Stimulated activated CD8-positive, alpha-beta memory T cell treated with anti-CD3 and anti-CD28 coated beads, Interleukin-12 subunit alpha, Interleukin-12 subunit beta, amount 100 ng/mL, for 24 hours (primary cell): Measurements from ENCODE around the gene DMBX1.

Experiments used
- DNase-seq: peaks from one replicate; pipeline ENCODE4 v3.0.0-alpha.2; 2020; ENCODE audit errors: extremely low read depth

Gene DMBX1

DNA sequence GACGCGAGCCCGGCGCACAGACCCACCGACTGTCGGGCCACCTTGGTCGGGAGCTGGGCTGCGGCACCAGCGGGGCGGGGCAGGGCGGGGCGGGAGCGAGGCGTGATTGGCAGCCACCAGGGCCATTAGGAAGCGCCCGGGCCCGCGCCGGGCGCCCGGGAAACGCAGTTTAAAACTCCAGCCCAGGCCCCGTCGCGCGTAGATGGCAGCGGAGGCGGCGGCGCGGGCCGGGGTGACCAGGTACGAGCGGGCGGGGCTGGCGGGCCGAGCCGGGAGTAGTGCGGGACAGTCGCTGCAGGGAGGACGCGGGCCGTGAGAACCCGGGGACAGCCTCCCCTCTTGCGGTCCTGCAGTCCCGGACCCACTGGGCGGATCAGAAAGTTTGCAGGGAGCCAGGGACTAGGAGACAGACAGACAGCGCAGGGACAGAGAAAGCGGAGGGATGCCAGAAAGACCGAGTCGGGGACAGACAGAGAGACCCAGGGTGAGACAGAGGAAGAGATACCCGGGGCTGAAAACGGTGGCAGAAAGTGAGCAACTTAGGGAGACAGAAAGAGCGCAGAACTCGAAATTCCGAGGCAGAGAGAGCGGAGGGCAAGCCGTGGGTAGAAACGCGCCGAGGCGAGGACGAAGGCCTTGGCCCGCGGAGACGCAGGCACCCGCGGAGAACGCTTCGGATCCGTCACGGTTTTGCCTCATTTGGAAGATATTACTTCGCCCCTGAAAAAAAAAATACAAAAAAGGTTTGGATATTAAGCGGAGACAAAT lies at the start of gene DMBX1:
Gene DMBX1 (plus strand): TSS at position 199 of the 768 bp plus-strand sequence. CDS start 17,175 bp downstream, outside the sequence.
- no peak for DNase-seq

DNA sequence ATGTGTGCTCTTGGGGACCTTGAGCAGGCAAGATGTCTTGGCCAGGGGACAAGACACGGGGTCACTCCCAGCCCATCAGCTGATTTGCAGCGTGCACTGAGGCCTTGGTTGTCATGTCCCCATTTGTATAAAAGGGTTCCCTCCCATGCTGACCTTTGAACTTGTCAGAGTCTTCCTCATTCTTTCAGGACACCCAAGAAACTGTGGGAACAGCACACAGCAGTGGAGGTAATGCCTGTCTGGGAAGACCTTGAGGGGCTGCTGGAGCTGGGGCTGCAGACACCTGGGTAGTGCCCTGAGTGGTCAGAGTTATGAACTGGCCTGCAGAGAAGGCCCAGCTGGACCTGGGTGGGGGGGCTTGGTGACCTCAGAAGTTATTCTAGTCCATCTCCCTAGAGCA lies 49.2 kb upstream of the DMBX1 start:
- DNase-seq, result no peak

DNA sequence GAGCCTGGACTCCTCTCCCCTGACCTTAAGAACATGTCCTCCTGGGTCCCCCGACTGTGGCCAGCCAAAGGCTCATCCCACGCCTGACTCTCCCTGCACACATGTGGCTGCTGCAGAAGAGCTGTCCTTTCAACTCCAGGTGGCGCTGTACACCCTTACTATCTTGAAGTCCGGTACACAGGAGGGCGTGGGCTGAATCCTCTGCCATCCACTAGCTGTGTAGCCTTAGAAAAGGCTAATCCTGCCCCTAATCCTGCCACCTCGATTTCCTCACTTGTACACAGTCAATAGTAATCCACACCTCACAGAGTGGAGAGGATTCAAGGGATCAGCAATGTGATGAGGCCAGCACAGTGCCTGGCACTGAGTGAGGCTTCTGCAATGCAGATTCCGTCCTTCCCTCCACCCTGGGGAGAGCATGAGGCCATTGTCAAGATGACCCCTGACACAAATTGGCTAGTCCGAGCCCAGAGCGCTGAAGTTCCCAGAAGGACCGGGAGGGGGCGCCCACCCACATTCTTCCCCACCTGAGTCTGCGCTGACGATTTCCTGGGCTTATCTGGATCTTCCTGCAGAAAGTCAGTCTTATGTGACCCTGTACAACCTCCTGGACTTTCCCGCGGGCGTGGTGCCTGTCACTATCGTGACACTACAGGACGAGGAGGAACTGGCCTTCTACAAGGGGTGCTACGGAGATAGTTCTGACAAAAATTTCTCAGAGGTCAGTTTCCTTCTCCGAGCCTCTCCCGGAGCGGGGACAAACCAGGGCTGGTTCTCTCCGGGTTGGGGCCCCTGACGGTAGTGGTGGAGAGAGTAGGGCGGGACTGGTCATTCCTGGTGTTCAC lies 47.1 kb upstream of the DMBX1 start:
- peak; percentile 35 for DNase-seq

DNA sequence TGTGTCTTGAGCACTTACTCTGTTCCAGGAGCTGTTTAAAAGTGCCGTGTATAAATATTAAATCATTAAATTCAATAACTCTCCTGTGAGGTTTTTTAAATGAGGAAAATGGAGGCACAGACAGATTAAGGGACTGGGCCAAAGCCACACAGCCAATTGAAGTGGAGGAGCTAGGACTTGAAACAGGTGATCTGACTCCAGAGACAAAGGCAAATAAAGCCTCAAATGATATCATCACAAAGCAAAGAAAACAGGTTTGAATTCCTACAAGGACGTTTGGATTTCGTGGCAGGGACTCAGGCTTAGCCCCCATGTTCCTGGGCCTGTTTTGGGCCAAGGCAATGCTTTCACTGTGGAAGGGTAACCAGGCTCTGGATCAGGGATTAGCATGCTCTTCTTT lies 45.2 kb upstream of the DMBX1 start:
- DNase-seq, result no peak

DNA sequence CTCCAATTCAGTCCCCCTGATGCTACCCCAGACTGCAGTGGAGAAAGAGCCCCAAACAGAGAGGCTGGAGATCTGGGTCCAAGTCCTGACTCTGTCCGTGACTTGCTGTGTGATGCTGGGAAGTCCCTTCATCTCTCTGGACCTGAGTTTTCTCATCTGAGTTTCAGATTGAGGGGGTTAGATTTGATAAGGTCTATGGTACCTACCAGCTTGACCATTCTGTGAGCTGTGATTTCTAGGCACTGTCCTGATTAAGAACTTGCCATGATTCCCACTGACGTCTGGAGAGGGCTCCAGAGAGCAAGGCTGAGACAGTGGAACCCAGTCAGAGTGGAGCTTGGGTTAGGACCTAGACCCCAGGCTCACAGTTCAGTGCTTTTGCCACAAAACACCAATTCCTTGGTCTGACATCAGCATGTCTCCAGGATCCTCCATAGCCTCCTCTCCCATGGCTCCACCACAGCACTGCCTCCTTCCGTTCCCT lies 43.8 kb upstream of the DMBX1 start:
- no peak for DNase-seq

DNA sequence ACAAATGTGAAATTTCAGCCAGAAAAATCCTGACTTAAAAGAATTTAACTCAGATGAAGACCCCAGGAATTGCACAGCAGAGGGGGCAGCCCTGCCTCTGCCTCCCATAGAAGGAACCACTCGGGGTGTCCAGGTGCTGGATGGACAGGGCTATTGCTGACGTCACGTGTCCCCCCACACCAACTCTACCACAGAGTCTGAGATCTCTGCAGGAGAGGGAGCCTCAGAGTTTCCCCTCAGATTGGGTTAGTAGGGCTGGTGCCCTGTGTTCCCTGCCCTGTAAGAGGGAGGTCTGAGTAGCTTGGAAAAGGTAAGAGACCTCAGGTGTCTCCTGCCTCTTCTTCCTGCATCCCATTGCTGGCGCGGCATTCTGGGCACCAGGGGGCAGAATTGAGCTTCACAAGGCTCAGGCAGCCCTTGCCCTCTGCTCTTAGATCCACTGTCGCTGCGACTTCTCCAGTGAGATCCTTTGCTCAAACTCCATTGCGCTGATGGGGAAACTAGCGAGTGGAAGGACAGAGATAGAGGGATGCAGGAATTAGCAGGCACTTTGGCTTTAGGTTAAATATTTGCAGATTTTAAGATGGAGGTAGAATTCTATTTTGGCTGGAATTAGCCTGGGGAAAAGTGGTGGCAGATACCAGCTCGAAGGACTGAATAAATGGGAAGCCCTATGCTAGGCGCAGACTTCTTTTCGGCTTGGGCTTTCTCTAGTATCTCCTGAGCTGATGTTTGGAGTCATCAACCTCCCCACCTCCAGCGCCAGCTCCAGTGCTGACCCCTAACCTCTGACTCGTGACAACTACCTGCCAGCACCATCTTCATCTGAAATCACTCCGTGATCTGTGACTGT lies 42.8 kb upstream of the DMBX1 start:
- DNase-seq, result peak; percentile 55

DNA sequence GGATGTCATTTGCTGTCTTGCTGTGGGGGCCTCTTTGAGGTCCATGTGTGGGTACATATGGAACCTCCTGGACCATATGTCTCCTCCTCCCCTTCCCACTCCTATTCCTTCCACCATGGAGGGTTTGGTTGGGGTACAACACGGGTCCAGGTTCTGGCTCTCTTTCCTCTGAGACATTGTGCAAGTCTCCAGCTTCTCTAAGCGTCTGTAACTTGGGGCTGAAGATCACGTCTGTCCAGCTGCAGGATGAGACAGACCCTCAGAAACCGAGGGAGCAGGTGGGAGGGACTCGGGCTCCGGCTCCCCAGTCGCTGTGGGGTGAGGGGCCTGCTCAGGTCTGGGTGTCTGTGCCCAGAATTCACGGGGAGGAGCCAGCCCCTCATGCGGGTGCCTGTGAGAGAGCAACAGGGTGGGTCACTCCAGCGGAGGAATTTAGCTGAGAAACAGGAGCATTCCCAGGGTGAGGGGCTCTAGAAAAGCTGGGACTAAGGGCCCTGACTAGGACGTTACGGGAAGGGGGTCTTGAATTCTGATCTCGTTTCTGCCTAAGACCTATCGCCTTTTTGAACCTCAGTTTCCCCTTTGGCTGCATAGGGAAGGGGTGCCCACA lies 42.0 kb upstream of the DMBX1 start:
- DNase-seq, result no peak

DNA sequence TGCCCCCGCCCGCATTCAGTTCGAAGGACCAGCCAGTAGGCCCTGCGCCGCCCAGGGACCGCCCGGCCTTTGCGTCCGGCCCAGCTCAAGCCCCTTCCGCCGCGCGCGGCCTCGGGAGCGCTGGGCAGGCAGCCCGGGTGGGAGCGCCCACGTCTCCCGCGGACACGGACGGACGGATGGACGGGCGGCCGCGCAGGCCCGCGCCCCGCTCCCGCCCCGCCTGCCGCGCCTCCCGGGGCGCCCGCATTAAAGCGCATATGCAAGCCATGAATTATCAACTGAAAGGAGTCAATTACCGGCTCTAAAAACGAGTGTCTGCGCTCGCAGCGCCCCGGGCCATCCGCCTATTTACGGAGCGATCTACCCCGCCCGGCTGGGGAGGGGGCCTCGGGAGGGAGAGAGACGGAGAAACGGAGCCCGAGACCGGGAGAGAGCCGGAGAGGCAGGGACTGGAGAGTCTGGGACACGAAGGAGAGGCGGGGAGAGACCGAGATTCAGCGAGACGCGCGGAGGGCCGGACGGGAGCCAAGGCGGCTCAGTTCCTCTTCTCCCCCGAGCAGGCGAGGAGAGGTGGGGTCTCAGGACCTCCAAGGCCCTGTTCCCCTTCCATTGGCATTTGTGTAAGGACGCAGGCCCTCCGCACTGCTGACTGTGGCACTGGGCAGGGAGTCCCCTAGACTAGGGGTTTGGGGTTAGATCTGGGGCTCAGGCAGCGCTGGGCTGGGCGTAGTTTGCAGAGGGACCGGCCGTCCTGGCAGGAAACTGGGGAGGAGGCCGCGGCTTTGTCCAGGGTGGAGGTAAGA lies 41.3 kb upstream of the DMBX1 start:
- DNase-seq, result no peak

DNA sequence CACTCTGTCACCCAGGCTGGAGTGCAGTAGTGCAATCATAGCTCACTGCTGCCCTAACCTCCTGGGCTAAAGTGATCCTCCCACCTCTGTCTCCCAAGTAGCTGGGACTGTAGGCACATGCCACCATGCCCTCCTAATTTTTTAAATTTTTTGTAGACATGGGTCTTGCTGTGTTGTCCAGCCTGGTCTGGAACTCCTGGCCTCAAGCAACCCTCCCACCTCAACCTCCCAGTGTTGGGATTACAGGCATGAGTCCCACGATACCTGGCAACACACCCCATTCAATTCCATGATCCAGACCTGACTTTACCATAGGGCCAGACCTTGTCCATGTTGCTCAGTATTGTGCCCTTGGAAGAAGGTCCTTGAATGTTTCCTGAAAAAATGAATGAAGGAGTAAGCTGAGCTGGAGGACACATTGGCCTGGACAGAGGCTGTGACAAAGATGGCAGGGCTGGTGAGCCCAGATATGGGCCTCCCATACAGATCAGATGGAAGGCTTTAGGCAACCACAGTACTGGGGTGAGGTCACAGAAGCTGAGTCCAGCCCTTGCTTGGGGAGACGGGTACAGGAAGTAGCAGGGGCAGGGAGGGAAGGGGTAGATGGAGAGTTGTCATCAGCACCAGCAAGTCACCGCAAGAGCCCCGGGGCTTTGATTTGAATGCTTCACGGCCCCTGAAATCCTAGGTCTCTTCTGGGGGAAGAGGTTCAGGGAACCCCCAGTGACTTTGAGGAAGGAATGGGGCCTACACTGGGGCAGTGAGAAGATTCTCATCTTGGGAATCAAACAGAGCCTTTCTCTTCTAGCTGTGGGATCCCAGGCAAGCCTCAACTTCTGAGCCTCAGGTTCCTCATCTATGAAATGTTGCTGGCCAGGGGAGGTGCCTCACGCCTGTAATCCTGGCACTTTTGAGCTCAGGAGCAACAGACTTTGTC lies 40.1 kb upstream of the DMBX1 start:
- no peak for DNase-seq

DNA sequence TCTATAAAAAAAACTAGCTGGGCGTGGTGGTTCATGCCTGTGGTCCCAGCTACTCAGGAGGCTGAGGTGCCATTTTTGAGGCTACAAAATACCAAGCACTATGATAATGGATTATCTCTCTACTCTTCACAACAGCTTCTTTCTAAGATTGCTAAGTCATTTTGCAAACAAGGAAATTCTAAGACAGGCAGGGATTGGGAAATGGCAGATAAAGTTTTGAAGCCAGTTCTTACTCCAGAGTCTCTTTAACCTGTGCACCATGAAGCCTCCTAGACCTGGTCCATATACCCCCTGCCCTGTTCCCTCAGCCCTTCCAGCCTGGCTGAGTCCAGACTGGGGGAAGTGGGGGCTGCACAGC lies 39.5 kb upstream of the DMBX1 start:
- no peak for DNase-seq

DNA sequence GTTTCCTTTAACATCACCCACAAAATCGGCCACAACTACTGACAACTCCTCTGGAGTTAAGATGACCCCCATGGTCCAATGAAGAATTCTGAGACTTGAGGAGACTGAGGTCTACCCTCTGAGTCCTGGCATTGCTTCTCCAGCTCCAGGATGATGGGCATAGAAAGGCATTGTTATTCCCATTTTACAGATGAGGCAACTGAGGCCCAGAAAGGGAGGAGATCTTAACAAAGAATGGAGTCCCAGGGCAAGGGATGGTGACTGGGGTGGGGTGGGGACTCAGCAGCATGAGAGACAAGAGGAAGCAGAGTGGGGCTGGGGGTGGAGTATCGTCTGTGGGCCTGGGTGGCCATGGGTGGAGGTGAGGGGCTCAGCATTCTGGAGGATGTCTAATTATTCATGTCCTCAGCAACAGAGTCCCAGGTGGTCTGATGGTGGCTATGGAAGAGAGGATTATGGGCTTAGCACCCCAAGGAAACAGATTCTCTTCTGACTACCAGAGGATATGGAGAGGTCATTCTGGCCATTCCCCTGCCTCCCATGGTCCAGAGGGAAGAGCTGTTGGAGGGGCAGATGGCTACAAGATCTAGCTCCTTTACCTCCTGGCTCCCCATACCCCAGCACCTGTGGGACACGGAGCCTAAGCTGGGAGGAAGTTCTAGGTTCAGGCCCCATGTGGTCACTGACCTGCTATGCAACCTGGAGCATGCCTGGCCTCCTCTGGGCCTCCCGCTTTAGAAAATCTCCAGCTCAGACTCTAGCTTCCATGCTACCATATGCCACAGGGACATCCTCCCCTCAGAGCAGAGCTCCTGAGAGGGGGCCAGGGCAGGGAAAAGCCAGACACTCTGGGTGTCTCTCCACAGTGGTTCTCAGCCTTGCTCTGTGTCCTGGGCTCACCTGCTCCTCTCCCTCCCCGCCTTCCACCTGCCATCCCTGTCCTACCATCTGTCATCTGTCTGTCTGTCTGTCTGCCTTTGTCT lies 37.4 kb upstream of the DMBX1 start:
- DNase-seq, result no peak

DNA sequence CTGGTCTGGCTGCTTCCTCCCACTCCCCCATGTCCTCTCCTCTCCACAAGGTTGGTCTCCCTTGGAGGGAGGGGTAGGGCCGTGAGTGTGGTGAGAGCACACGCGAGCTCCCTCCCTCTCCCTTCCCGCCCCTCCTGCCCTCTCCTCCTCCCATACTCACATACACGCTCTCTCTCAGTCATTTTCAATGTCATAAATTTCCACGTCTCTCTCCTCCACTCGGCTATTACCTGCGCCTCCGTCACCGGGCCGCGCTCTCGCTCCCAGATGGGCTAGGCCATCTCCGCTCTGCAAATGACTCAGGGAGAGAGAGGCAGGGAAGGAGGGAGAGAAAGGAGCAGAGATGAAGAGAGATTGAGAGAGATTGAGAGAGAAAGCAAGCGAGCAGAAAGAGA lies 36.7 kb upstream of the DMBX1 start:
- DNase-seq, result no peak

DNA sequence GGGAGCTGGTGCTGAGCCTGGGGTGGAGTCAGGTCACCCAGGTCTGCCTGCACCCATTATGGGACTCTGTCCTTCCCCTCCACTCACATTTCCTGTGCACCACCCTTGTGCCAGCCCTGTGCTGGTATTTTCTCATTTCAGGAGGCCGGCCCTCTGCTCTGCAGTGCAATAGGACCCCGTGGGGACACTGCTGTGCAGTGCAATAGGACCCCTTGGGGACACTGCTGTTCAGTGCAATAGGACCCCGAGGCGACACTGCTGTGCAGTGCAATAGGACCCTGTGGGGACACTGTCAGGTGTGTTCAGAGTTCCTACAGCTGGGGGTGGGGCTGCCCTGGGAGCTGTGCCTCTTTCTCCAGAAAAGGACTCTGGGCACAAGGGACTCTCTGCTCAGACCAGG lies 36.2 kb upstream of the DMBX1 start:
- DNase-seq, result no peak

DNA sequence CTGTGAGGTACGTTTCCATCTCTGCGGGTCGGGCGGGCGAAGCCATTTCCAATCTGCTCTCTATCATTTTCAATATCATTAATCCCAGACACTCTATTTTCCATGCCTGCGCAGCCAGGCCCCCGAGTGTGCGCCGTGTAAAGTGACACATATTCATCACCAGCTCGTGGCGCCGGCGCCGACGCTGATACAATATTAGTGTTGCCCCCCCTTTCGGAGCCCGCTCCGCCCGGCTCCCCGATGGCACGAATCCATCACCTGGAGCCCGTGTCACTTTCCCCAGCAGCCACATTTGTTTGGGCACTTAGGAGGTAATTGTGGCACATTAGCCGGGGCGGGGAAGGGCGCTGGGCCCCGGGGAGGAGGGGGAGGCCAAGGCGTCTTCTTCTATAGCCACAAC lies 33.7 kb upstream of the DMBX1 start:
- DNase-seq, result no peak

DNA sequence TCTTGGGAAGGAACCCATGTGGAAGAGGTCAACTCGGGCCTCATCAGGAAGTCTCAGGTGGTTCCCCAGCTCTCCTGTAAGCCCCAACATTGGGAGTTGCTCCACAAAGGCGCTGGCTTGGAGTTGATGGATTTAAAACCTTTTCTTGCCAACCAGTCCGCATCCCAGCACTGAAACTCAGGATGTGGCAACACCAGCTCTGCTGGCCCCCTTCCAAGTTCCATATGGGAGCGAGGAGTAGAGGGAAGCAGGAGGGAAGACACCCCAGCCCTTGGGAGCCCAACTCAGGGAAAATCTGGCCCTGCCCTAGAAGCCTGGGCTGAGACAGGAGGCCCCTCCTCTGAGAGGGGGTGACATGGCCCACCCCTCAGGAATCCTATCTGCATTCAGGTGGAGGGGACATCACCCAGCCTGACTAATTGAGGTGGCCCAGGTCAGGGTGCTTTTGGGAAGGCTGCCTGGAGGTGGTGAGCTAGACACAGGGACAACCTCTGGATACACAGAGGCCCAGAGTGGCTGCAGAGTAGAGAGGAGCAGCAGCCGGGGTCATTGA lies 33.1 kb upstream of the DMBX1 start:
- no peak for DNase-seq

DNA sequence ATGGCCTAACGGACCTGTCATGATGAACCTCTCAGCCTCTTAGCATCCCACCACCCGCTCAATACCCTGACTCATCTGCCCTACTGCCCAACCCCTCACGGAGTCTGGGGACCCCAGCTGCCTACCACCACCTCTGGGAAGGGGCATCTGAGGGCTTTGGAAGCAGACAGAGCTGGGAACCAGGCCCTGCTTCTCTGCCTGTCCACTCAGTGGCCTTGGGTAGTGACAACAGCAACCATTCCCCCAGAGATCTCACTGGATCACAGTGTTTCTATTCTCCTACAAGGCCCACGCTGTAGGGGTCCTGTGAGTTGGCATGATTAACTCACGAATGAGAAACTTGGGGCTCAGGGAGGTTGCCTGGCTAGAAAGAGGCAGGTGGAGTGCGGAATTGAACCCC lies 32.5 kb upstream of the DMBX1 start:
- DNase-seq, result no peak

DNA sequence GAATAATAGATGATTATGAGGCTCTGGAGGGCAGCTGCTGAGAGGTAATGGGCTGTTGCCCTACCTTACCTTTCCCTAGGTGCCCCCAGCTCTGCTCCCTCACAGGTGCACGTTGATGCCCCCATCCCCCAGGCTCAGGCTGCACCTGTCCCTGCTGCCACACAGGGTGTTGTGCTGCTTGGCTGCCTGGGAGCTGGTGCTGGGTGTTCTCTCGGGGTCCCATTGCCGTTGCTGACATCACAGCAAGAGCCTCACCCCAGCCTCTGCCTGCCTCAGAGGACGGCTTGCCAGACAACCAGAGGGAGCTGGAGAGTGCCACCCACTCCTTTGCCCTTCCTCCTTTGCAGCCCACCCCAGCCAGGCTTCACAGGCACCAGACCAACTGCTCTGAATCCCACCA lies 31.4 kb upstream of the DMBX1 start:
- no peak for DNase-seq

DNA sequence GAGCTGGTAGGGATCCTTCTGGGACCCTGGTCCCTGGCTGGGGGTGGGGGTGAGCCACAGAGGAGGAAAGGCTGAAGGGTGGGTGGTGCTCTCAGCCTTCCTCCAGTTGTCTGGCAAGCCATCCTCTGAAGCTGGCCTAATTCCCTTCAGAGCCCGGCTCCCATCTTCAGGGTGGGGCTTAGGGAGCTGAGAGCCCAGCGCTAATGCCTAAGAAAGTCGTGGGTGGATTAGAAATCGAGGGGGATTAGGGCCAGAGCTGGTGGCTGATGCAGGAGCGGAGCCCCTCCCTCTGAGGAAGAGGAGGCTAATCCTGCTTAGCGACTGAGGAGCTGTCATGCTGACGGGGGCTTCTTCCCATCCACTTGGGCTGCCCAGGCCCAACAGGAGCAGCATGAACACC lies 30.8 kb upstream of the DMBX1 start:
- DNase-seq, result no peak
